GM18951 (cell line): ENCODE measurements around the gene HMG20A.

Experiments used
- POLR2A ChIP-seq: IDR thresholded peaks from 4 replicates; pipeline ENCODE4 v1.6.1; 2011; ENCODE audit warnings: mild to moderate bottlenecking; ENCODE audit not compliant: insufficient read length, insufficient read depth; ENCODE audit errors: extremely low read depth
- in situ Hi-C: fragments of 300-500 bp; cut with MboI; formaldehyde crosslinking; loops from one replicate; pipeline ENCODE4 v1.12.0; 2022; ENCODE audit warnings: low sequenced_read_pairs, mixed read lengths, inconsistent platforms; ENCODE audit not compliant: unreplicated experiment

Gene HMG20A

GRCh38 chr15:77525907-77526594, 105.4 kb downstream of the HMG20A start:
- in situ Hi-C loops: no loop called here
- no peak for TF ChIP-seq POLR2A

GRCh38 chr15:77526595-77527163, 106.0 kb downstream of the HMG20A start:
- in situ Hi-C loops: no loop called here
- no peak for TF ChIP-seq POLR2A

GRCh38 chr15:77527164-77527778, 106.6 kb downstream of the HMG20A start:
- TF ChIP-seq POLR2A: no peak
- in situ Hi-C loops: no loop called here

- TF ChIP-seq POLR2A: no peak
- in situ Hi-C loops: no loop called here
Measured at GRCh38 chr15:77527831-77528231, 107.1 kb downstream of the HMG20A start.

GRCh38 chr15:77528290-77528967, 107.7 kb downstream of the HMG20A start:
- in situ Hi-C loops: no loop called here
- no peak for TF ChIP-seq POLR2A

- TF ChIP-seq POLR2A: no peak
- in situ Hi-C loops: no loop called here
Measured at GRCh38 chr15:77528968-77529319, 108.3 kb downstream of the HMG20A start.

- no peak for TF ChIP-seq POLR2A
- in situ Hi-C loops: no loop called here
Measured at GRCh38 chr15:77529394-77530159, 108.9 kb downstream of the HMG20A start.

- in situ Hi-C loops: no loop called here
- TF ChIP-seq POLR2A: no peak
Measured at GRCh38 chr15:77530576-77530975, 109.9 kb downstream of the HMG20A start.

- in situ Hi-C loops: no loop called here
- TF ChIP-seq POLR2A: no peak
Measured at GRCh38 chr15:77531191-77532000, 110.7 kb downstream of the HMG20A start.

GRCh38 chr15:77532067-77532710, 111.5 kb downstream of the HMG20A start:
- in situ Hi-C loops: no loop called here
- TF ChIP-seq POLR2A: no peak

GRCh38 chr15:77532846-77533245, 112.2 kb downstream of the HMG20A start:
- TF ChIP-seq POLR2A: no peak
- in situ Hi-C loops: no loop called here
